Measurements from ENCODE around the gene WWOX.

The WWOX gene

GRCh38 chr16:78645657-78646056 lies 546.2 kb downstream of the WWOX start:
- TF ChIP-seq FOXP2 (optimal IDR thresholded peaks at IDR 0.05; ENCODE audit: control extremely low read depth, extremely low read length, insufficient read depth) (no peak), POLR2AphosphoS5 (IDR thresholded peaks at IDR 0.05; ENCODE audit: borderline replicate concordance, low read depth, low read length) (no peak), EZH2 (IDR thresholded peaks at IDR 0.05) (no peak)
- Histone ChIP-seq H3K36me3 (ENCODE audit: insufficient read depth, low read length) (no peaks in the 10 kb centered on the region), H3K4me3 (no peak overlapping the region), H3K9me3 (ENCODE audit: low read depth, low read length) (no peaks in the 10 kb centered on the region), H3K27ac (no peak overlapping the region), H3K9ac (ENCODE audit: insufficient read length) (no peak overlapping the region)
- no peak for DNase-seq (ENCODE audit: low read depth, low spot score)

GRCh38 chr16:78647019-78647418 lies 547.6 kb downstream of the WWOX start:
- H3K36me3 ChIP-seq (ENCODE audit: insufficient read depth, low read length): no peaks in the 10 kb centered on the region
- no peak for DNase-seq (ENCODE audit: low read depth, low spot score)
- no peak overlapping the region for H3K27ac ChIP-seq
- TF ChIP-seq POLR2AphosphoS5 (IDR thresholded peaks at IDR 0.05; ENCODE audit: borderline replicate concordance, low read depth, low read length) (no peak), EZH2 (IDR thresholded peaks at IDR 0.05) (no peak), FOXP2 (optimal IDR thresholded peaks at IDR 0.05; ENCODE audit: control extremely low read depth, extremely low read length, insufficient read depth) (no peak)
- H3K4me3 ChIP-seq: no peak overlapping the region
- no peak overlapping the region for H3K9ac ChIP-seq (ENCODE audit: insufficient read length)
- no peaks in the 10 kb centered on the region for H3K9me3 ChIP-seq (ENCODE audit: low read depth, low read length)

- no peak overlapping the region for H3K4me3 ChIP-seq
- no peak for DNase-seq (ENCODE audit: low read depth, low spot score)
- no peaks in the 10 kb centered on the region for H3K36me3 ChIP-seq (ENCODE audit: insufficient read depth, low read length)
- no peak for TF ChIP-seq POLR2AphosphoS5 (IDR thresholded peaks at IDR 0.05; ENCODE audit: borderline replicate concordance, low read depth, low read length)
- no peak for TF ChIP-seq EZH2 (IDR thresholded peaks at IDR 0.05)
- no peak for TF ChIP-seq FOXP2 (optimal IDR thresholded peaks at IDR 0.05; ENCODE audit: control extremely low read depth, extremely low read length, insufficient read depth)
- H3K27ac ChIP-seq: no peak overlapping the region
- H3K9me3 ChIP-seq (ENCODE audit: low read depth, low read length): no peaks in the 10 kb centered on the region
- no peak overlapping the region for H3K9ac ChIP-seq (ENCODE audit: insufficient read length)
Observed at GRCh38 chr16:78647491-78647890, 548.0 kb downstream of the WWOX start.

GRCh38 chr16:78648517-78648916 lies 549.1 kb downstream of the WWOX start:
- no peak for DNase-seq (ENCODE audit: low read depth, low spot score)
- no peak for TF ChIP-seq POLR2AphosphoS5 (IDR thresholded peaks at IDR 0.05; ENCODE audit: borderline replicate concordance, low read depth, low read length)
- Histone ChIP-seq H3K4me3 (no peak overlapping the region), H3K36me3 (ENCODE audit: insufficient read depth, low read length) (no peaks in the 10 kb centered on the region), H3K9ac (ENCODE audit: insufficient read length) (no peak overlapping the region), H3K9me3 (ENCODE audit: low read depth, low read length) (no peaks in the 10 kb centered on the region), H3K27ac (no peak overlapping the region)

- no peaks in the 10 kb centered on the region for H3K9me3 ChIP-seq (ENCODE audit: low read depth, low read length)
- H3K9ac ChIP-seq (ENCODE audit: insufficient read length): no peak overlapping the region
- no peak overlapping the region for H3K4me3 ChIP-seq
- no peaks in the 10 kb centered on the region for H3K36me3 ChIP-seq (ENCODE audit: insufficient read depth, low read length)
- DNase-seq (ENCODE audit: low read depth, low spot score): no peak
- H3K27ac ChIP-seq: no peak overlapping the region
- TF ChIP-seq FOXP2 (optimal IDR thresholded peaks at IDR 0.05; ENCODE audit: control extremely low read depth, extremely low read length, insufficient read depth): no peak
- no peak for TF ChIP-seq POLR2AphosphoS5 (IDR thresholded peaks at IDR 0.05; ENCODE audit: borderline replicate concordance, low read depth, low read length)
- no peak for TF ChIP-seq EZH2 (IDR thresholded peaks at IDR 0.05)
Observed at GRCh38 chr16:78650339-78651074, 551.1 kb downstream of the WWOX start.

GRCh38 chr16:78654929-78655328 lies 555.5 kb downstream of the WWOX start:
- DNase-seq (ENCODE audit: low read depth, low spot score): no peak
- H3K36me3 ChIP-seq (ENCODE audit: insufficient read depth, low read length): no peaks in the 10 kb centered on the region
- TF ChIP-seq POLR2AphosphoS5 (IDR thresholded peaks at IDR 0.05; ENCODE audit: borderline replicate concordance, low read depth, low read length) (no peak), FOXP2 (optimal IDR thresholded peaks at IDR 0.05; ENCODE audit: control extremely low read depth, extremely low read length, insufficient read depth) (no peak), EZH2 (IDR thresholded peaks at IDR 0.05) (no peak)
- H3K27ac ChIP-seq: no peak overlapping the region
- H3K9me3 ChIP-seq (ENCODE audit: low read depth, low read length): no peaks in the 10 kb centered on the region
- H3K4me3 ChIP-seq: no peak overlapping the region
- H3K9ac ChIP-seq (ENCODE audit: insufficient read length): no peak overlapping the region

- H3K9me3 ChIP-seq (ENCODE audit: low read depth, low read length): no peaks in the 10 kb centered on the region
- no peaks in the 10 kb centered on the region for H3K36me3 ChIP-seq (ENCODE audit: insufficient read depth, low read length)
- H3K4me3 ChIP-seq: no peak overlapping the region
- DNase-seq (ENCODE audit: low read depth, low spot score): no peak
- TF ChIP-seq EZH2 (IDR thresholded peaks at IDR 0.05) (no peak), POLR2AphosphoS5 (IDR thresholded peaks at IDR 0.05; ENCODE audit: borderline replicate concordance, low read depth, low read length) (no peak), FOXP2 (optimal IDR thresholded peaks at IDR 0.05; ENCODE audit: control extremely low read depth, extremely low read length, insufficient read depth) (no peak)
- no peak overlapping the region for H3K9ac ChIP-seq (ENCODE audit: insufficient read length)
- no peak overlapping the region for H3K27ac ChIP-seq
Observed at GRCh38 chr16:78655331-78656113, 556.1 kb downstream of the WWOX start.

- H3K27ac ChIP-seq: no peak overlapping the region
- no peaks in the 10 kb centered on the region for H3K36me3 ChIP-seq (ENCODE audit: insufficient read depth, low read length)
- TF ChIP-seq POLR2AphosphoS5 (IDR thresholded peaks at IDR 0.05; ENCODE audit: borderline replicate concordance, low read depth, low read length) (no peak), EZH2 (IDR thresholded peaks at IDR 0.05) (no peak), FOXP2 (optimal IDR thresholded peaks at IDR 0.05; ENCODE audit: control extremely low read depth, extremely low read length, insufficient read depth) (no peak)
- no peak for DNase-seq (ENCODE audit: low read depth, low spot score)
- no peak overlapping the region for H3K4me3 ChIP-seq
- no peak overlapping the region for H3K9ac ChIP-seq (ENCODE audit: insufficient read length)
- no peaks in the 10 kb centered on the region for H3K9me3 ChIP-seq (ENCODE audit: low read depth, low read length)
Observed at GRCh38 chr16:78656887-78657286, 557.4 kb downstream of the WWOX start.

Data from SK-N-MC (cell line).